ENCODE data around the gene TMA7B. TPM values are rescaled to one million over a fixed set of nuclear protein-coding genes. Genes with fewer than 3 reads are reported as not detected.

Gene TMA7B
- total RNA-seq, 1 donor from 2014 or later: not detected

- Mint-ChIP-seq H3K27ac (ENCODE audit: unreplicated experiment) (no peak overlapping the region), H3K27me3 (ENCODE audit: low read depth) (peaks cover 8% of the 10 kb centered on the region), H3K9me3 (no peaks in the 10 kb centered on the region), H3K36me3 (ENCODE audit: low read depth) (no peaks in the 10 kb centered on the region), H3K4me3 (no peak overlapping the region), H3K4me1 (peaks cover 21% of the 10 kb centered on the region)
- no peak for TF ChIP-seq CTCF (conservative IDR thresholded peaks at IDR 0.05)
- DNase-seq (ENCODE audit: low read depth, low spot score): no peak
Measured at GRCh38 chr22:39915295-39915726, 44.9 kb upstream of the TMA7B start.

- H3K9me3 Mint-ChIP-seq: no peaks in the 10 kb centered on the region
- H3K4me1 Mint-ChIP-seq: peaks cover 21% of the 10 kb centered on the region
- DNase-seq (ENCODE audit: low read depth, low spot score): no peak
- H3K27me3 Mint-ChIP-seq (ENCODE audit: low read depth): peaks cover 7% of the 10 kb centered on the region
- no peak overlapping the region for H3K4me3 Mint-ChIP-seq
- no peaks in the 10 kb centered on the region for H3K36me3 Mint-ChIP-seq (ENCODE audit: low read depth)
- TF ChIP-seq CTCF (conservative IDR thresholded peaks at IDR 0.05): no peak
- H3K27ac Mint-ChIP-seq (ENCODE audit: unreplicated experiment): no peak overlapping the region
Measured at GRCh38 chr22:39916496-39916895, 43.7 kb upstream of the TMA7B start.

GRCh38 chr22:39917197-39917643 is 43.0 kb upstream of the TMA7B start:
- H3K27ac Mint-ChIP-seq (ENCODE audit: unreplicated experiment): no peak overlapping the region
- no peak overlapping the region for H3K4me3 Mint-ChIP-seq
- H3K4me1 Mint-ChIP-seq: peaks cover 21% of the 10 kb centered on the region
- H3K27me3 Mint-ChIP-seq (ENCODE audit: low read depth): peaks cover 5% of the 10 kb centered on the region
- no peaks in the 10 kb centered on the region for H3K9me3 Mint-ChIP-seq
- DNase-seq (ENCODE audit: low read depth, low spot score): no peak
- TF ChIP-seq CTCF (conservative IDR thresholded peaks at IDR 0.05): no peak
- H3K36me3 Mint-ChIP-seq (ENCODE audit: low read depth): no peaks in the 10 kb centered on the region

- no peak overlapping the region for H3K4me3 Mint-ChIP-seq
- TF ChIP-seq CTCF (conservative IDR thresholded peaks at IDR 0.05): no peak
- peaks cover 9% of the 10 kb centered on the region for H3K27me3 Mint-ChIP-seq (ENCODE audit: low read depth)
- no peaks in the 10 kb centered on the region for H3K9me3 Mint-ChIP-seq
- H3K27ac Mint-ChIP-seq (ENCODE audit: unreplicated experiment): no peak overlapping the region
- no peak for DNase-seq (ENCODE audit: low read depth, low spot score)
- H3K36me3 Mint-ChIP-seq (ENCODE audit: low read depth): no peaks in the 10 kb centered on the region
- peaks cover 21% of the 10 kb centered on the region for H3K4me1 Mint-ChIP-seq
Measured at GRCh38 chr22:39917776-39918495, 42.3 kb upstream of the TMA7B start.

- H3K4me1 Mint-ChIP-seq: peaks cover 10% of the 10 kb centered on the region
- no peaks in the 10 kb centered on the region for H3K9me3 Mint-ChIP-seq
- H3K36me3 Mint-ChIP-seq (ENCODE audit: low read depth): no peaks in the 10 kb centered on the region
Measured at GRCh38 chr22:39920134-39920743, 40.0 kb upstream of the TMA7B start.

More at GRCh38 chr22:39920134-39920743, 40.0 kb upstream of the TMA7B start:
- H3K27ac Mint-ChIP-seq (ENCODE audit: unreplicated experiment): no peak overlapping the region
- peaks cover 7% of the 10 kb centered on the region for H3K27me3 Mint-ChIP-seq (ENCODE audit: low read depth)
- no peak for TF ChIP-seq CTCF (conservative IDR thresholded peaks at IDR 0.05)
- H3K4me3 Mint-ChIP-seq: no peak overlapping the region
- DNase-seq (ENCODE audit: low read depth, low spot score): no peak

All from neural crest cell (in vitro differentiated cells).